CD1c-positive myeloid dendritic cell (primary cell): ENCODE data around the gene ZNF580.

Source experiments
- DNase-seq: peaks from one replicate; pipeline ENCODE4 v3.0.0-alpha.2; 2016; ENCODE audit errors: extremely low spot score

Gene ZNF580

GRCh38 chr19:55623130-55623529 lies 17.7 kb upstream of the ZNF580 start:
- no peak for DNase-seq

- peak; percentile 19 for DNase-seq
Measured at GRCh38 chr19:55623561-55623960, 17.2 kb upstream of the ZNF580 start.

- peak; percentile 97 for DNase-seq
Measured at GRCh38 chr19:55624109-55625003, 16.4 kb upstream of the ZNF580 start, which contains the start of gene ZNF784. Gene ZNF784 (minus strand): TSS chr19:55624566. CDS start chr19:55624561, 5 bp downstream.

- DNase-seq = no peak
Measured at GRCh38 chr19:55625004-55625326, 15.8 kb upstream of the ZNF580 start.

GRCh38 chr19:55626350-55626749 lies 14.5 kb upstream of the ZNF580 start:
- peak; percentile 39 for DNase-seq

- peak; percentile 96 for DNase-seq
Measured at GRCh38 chr19:55632463-55632834, 8.4 kb upstream of the ZNF580 start.

GRCh38 chr19:55633861-55634260 lies 6.9 kb upstream of the ZNF580 start:
- DNase-seq = no peak

GRCh38 chr19:55635334-55635717 lies 5.5 kb upstream of the ZNF580 start:
- DNase-seq = no peak

- no peak for DNase-seq
Measured at GRCh38 chr19:55635856-55636440, 4.9 kb upstream of the ZNF580 start.

- DNase-seq = no peak
Measured at GRCh38 chr19:55636723-55637122, 4.1 kb upstream of the ZNF580 start.

GRCh38 chr19:55637534-55637933 lies 3.3 kb upstream of the ZNF580 start:
- no peak for DNase-seq

GRCh38 chr19:55638864-55639359 lies 1.9 kb upstream of the ZNF580 start:
- DNase-seq = peak; percentile 63

GRCh38 chr19:55640043-55640576 lies 692 bp upstream of the ZNF580 start:
- DNase-seq = peak; percentile 73

GRCh38 chr19:55641426-55642152 lies 787 bp downstream of the ZNF580 start:
- DNase-seq = no peak

GRCh38 chr19:55642153-55643002 lies 1.6 kb downstream of the ZNF580 start:
- no peak for DNase-seq

- DNase-seq = peak; percentile 82
Measured at GRCh38 chr19:55643003-55643886, 2.4 kb downstream of the ZNF580 start, which contains the start of gene ZNF581. Gene ZNF581 (plus strand): TSS chr19:55643649. CDS start chr19:55644572, 923 bp downstream.

- DNase-seq = no peak
Measured at GRCh38 chr19:55643887-55644176, 3.0 kb downstream of the ZNF580 start.

- no peak for DNase-seq
Measured at GRCh38 chr19:55644191-55644833, 3.5 kb downstream of the ZNF580 start.

GRCh38 chr19:55644842-55645511 lies 4.2 kb downstream of the ZNF580 start:
- DNase-seq = no peak
